OCI-LY3 (cell line): ENCODE measurements around the gene FNBP1.

Experiments used
- H2AFZ ChIP-seq: fragments of 200-600, 300-600 bp; shearing (Covaris generic); 2 replicates; pipeline ENCODE4 v1.6.0; 2014; ENCODE audit warnings: antibody characterized with exemption, low read depth, low read length
- H3K27ac ChIP-seq: fragments of 200-600, 300-600 bp; sonication (generic); 2 replicates; pipeline ENCODE4 v1.5.1; 2014; ENCODE audit warnings: mild to moderate bottlenecking, low read length, moderate library complexity, mixed read lengths
- H3K27me3 ChIP-seq: fragments of 200-600, 300-600 bp; sonication (generic); 2 replicates; pipeline ENCODE4 v1.6.1; 2014; ENCODE audit warnings: low read depth, low read length, mixed read lengths
- H3K36me3 ChIP-seq: fragments of 200-600, 300-600 bp; sonication (generic); replicated peaks from 2 replicates; pipeline ENCODE3; 2014; ENCODE audit warnings: low read depth, low read length, mixed read lengths
- H3K4me1 ChIP-seq: fragments of 300-600, 200-600 bp; sonication (generic); 2 replicates; pipeline ENCODE4 v1.6.1; 2014; ENCODE audit warnings: low read length, mixed read lengths
- H3K4me2 ChIP-seq: fragments of 200-600, 300-600 bp; sonication (generic); 2 replicates; pipeline ENCODE4 v1.6.1; 2014; ENCODE audit warnings: low read length, mixed read lengths
- H3K4me3 ChIP-seq: fragments of 300-600, 200-600 bp; sonication (generic); 2 replicates; pipeline ENCODE4 v1.5.1; 2014; ENCODE audit warnings: antibody characterized with exemption, mild to moderate bottlenecking, low read length, moderate library complexity
- H3K79me2 ChIP-seq: fragments of 300-600, 200-600 bp; shearing (Covaris generic); 2 replicates; pipeline ENCODE4 v1.6.1; 2014; ENCODE audit warnings: mild to moderate bottlenecking, low read length, mixed read lengths
- H3K9ac ChIP-seq: fragments of 300-600, 200-600 bp; shearing (Covaris generic); 2 replicates; pipeline ENCODE4 v1.6.0; 2014; ENCODE audit warnings: mild to moderate bottlenecking, low read length, moderate library complexity
- H3K9me3 ChIP-seq: fragments of 200-600, 300-600 bp; shearing (Covaris generic); 2 replicates; pipeline ENCODE4 v1.6.1; 2014; ENCODE audit warnings: low read length, mixed read lengths; ENCODE audit not compliant: insufficient read depth
- H4K20me1 ChIP-seq: fragments of 200-600, 300-600 bp; sonication (generic); 2 replicates; pipeline ENCODE4 v1.6.1; 2016; ENCODE audit warnings: low read length, mixed read lengths; ENCODE audit not compliant: insufficient read depth
- EZH2phosphoT487 ChIP-seq: fragments of 200-600 bp; shearing (Covaris generic); IDR thresholded peaks from 2 replicates; pipeline ENCODE4 v1.6.1; 2018; ENCODE audit warnings: antibody characterized with exemption, mixed run types, low read depth
- TF ChIP-seq, protein P1 (sequence below): fragments of 200-600, 300-600 bp; sonication (generic); IDR thresholded peaks from 2 replicates; pipeline ENCODE4 v1.5.1; 2014; ENCODE audit warnings: antibody characterized with exemption, low read length, low read depth

The FNBP1 gene

DNA sequence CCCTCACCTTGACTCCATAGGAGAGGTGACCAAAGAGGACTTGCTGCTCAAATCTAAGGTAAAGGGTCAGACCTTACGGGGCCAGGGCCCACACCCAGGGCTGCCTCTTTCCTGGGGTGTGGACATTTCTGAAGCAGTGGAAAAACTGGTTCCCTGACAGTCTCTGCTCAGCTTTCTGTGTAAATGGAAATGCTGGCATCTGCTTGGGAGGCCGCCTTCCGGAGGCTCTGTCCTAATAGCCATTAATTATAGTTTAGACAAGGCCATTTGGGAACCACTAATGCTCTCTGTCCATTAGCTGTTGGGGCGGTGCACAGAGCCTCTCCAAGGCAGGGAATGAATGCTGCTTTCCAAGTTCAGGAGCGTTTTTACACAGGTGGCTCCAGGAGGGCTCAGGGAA, 190.4 kb downstream of the FNBP1 start:
- Histone ChIP-seq H2AFZ (no peak overlapping the region), H3K9me3 (no peaks in the 10 kb centered on the region), H4K20me1 (no peaks in the 10 kb centered on the region), H3K9ac (no peak overlapping the region), H3K36me3 (no peaks in the 10 kb centered on the region), H3K27me3 (no peaks in the 10 kb centered on the region), H3K27ac (no peak overlapping the region), H3K4me1 (no peaks in the 10 kb centered on the region), H3K4me3 (no peak overlapping the region), H3K79me2 (no peaks in the 10 kb centered on the region), H3K4me2 (no peak overlapping the region)
- no peak for TF ChIP-seq EZH2phosphoT487
- TF ChIP-seq, protein P1, sequence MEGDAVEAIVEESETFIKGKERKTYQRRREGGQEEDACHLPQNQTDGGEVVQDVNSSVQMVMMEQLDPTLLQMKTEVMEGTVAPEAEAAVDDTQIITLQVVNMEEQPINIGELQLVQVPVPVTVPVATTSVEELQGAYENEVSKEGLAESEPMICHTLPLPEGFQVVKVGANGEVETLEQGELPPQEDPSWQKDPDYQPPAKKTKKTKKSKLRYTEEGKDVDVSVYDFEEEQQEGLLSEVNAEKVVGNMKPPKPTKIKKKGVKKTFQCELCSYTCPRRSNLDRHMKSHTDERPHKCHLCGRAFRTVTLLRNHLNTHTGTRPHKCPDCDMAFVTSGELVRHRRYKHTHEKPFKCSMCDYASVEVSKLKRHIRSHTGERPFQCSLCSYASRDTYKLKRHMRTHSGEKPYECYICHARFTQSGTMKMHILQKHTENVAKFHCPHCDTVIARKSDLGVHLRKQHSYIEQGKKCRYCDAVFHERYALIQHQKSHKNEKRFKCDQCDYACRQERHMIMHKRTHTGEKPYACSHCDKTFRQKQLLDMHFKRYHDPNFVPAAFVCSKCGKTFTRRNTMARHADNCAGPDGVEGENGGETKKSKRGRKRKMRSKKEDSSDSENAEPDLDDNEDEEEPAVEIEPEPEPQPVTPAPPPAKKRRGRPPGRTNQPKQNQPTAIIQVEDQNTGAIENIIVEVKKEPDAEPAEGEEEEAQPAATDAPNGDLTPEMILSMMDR, result no peak

DNA sequence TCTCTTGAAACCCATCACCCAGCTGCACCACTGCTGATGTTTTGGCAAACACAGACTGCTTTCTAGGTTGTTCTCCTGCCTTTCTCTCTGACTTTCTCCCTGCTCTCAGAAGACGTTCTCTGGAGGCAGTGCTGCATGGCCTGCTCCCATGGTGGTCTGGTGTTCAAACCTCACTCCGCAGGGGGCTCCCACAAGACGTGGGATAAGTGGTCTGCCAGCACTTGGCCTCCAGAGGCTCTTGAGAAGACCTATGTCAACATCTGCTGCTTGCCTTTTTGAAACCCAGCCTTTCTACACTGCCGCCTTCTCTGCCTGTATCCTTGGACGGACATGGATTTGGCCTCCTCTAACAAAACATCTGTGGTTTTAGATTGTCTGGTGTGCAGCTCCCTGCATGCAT, 191.2 kb downstream of the FNBP1 start:
- no peaks in the 10 kb centered on the region for H3K27me3 ChIP-seq
- TF ChIP-seq, protein P1, result no peak
- no peak for TF ChIP-seq EZH2phosphoT487
- no peaks in the 10 kb centered on the region for H3K9me3 ChIP-seq
- H4K20me1 ChIP-seq, result no peaks in the 10 kb centered on the region
- H3K79me2 ChIP-seq, result no peaks in the 10 kb centered on the region
- H2AFZ ChIP-seq, result no peak overlapping the region
- no peak overlapping the region for H3K27ac ChIP-seq
- no peak overlapping the region for H3K4me2 ChIP-seq
- no peak overlapping the region for H3K9ac ChIP-seq
- H3K4me1 ChIP-seq, result no peaks in the 10 kb centered on the region
- no peaks in the 10 kb centered on the region for H3K36me3 ChIP-seq
- H3K4me3 ChIP-seq, result no peak overlapping the region

DNA sequence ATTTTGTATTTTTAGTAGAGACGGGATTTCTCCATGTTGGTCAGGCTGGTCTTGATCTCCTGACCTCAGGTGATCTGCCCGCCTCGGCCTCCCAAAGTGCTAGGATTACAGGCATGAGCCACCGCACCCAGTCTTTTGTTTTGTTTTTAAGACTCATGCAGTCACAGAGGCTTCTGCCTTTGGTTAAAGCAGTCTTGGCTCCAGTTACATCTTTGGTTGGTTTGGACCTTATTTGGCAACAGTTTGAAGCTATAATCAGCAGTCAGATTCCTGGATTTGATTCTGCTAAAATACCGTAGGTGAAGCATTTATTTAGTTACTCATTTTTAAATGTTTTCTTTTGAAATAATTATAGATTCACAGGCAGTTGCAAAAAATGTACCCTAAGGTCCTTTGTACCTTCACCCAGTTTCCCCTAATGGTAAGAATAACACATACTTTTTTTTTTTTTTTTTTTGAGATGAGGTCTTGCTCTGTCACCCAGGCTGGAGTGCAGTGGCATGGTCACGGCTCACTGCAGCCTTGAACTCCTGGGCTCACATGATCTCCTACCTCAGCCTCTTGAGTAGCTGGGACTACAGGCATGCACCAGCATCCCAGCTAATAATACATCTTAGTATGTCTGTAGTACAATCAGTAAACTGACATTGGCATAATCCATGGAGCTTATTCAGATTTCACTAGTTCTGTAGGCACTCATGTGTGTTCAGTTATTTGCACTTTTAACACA, 192.0 kb downstream of the FNBP1 start:
- Histone ChIP-seq H3K36me3 (no peaks in the 10 kb centered on the region), H4K20me1 (no peaks in the 10 kb centered on the region), H3K27ac (no peak overlapping the region), H3K9ac (no peak overlapping the region), H3K27me3 (no peaks in the 10 kb centered on the region), H3K4me1 (no peaks in the 10 kb centered on the region), H3K4me2 (no peak overlapping the region), H3K4me3 (no peak overlapping the region), H3K79me2 (no peaks in the 10 kb centered on the region), H2AFZ (no peak overlapping the region), H3K9me3 (no peaks in the 10 kb centered on the region)
- TF ChIP-seq, protein P1, result no peak

DNA sequence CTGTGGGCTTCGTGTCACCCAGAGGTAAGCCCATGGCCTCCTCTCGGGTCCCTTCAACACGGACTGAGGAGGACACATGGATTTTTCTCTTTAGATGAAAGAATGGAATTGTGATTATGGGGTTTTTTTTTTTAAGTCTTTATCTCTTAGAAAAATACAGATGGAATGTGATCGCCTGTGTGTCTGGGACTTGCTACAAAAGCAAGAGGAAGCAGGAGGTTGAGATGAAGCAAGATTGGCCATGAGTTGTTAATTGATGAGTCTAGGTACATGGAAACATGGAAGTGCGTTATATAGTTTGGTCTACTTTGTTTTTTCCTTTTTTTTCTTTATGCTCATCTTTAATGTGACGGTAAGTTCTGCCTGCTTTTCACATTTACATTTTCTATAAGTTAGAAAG, 193.1 kb downstream of the FNBP1 start:
- TF ChIP-seq EZH2phosphoT487, result no peak
- TF ChIP-seq, protein P1, result no peak
- no peak overlapping the region for H3K27ac ChIP-seq
- H3K4me3 ChIP-seq, result no peak overlapping the region
- H3K4me1 ChIP-seq, result no peaks in the 10 kb centered on the region
- H3K9me3 ChIP-seq, result no peaks in the 10 kb centered on the region
- H4K20me1 ChIP-seq, result no peaks in the 10 kb centered on the region
- H3K27me3 ChIP-seq, result no peaks in the 10 kb centered on the region
- no peaks in the 10 kb centered on the region for H3K79me2 ChIP-seq
- no peak overlapping the region for H3K9ac ChIP-seq
- H3K36me3 ChIP-seq, result no peaks in the 10 kb centered on the region
- H2AFZ ChIP-seq, result no peak overlapping the region
- H3K4me2 ChIP-seq, result no peak overlapping the region
